Central memory CD8-positive, alpha-beta T cell (primary cell): ENCODE data around the gene R3HDM4.

Experiments
- ATAC-seq: fragments of 150-1000 bp; cut with Tn5 transposase; replicated peaks from 2 replicates; pipeline ENCODE4 v1.10.0; 2022; ENCODE audit warnings: mild to moderate bottlenecking, moderate FRiP score, moderate number of reproducible peaks; ENCODE audit not compliant: poor library complexity, severe bottlenecking; ENCODE audit errors: extremely low read depth
- DNase-seq, 2 donors: peaks; one replicate each; pipeline ENCODE4 v3.0.0; 2021; ENCODE audit warnings: low spot score in 2 of 2
- H3K27ac Mint-ChIP-seq: one replicate; pipeline ENCODE4 v1.8.0; 2022; ENCODE audit warnings: low read depth, mild to moderate bottlenecking, moderate library complexity, mixed read lengths
- H3K27me3 Mint-ChIP-seq: one replicate; pipeline ENCODE4 v1.8.0; 2022; ENCODE audit warnings: mixed read lengths
- H3K36me3 Mint-ChIP-seq: one replicate; pipeline ENCODE4 v1.8.0; 2022; ENCODE audit warnings: mild to moderate bottlenecking, moderate library complexity, mixed read lengths; ENCODE audit not compliant: insufficient read depth
- H3K4me1 Mint-ChIP-seq: one replicate; pipeline ENCODE4 v1.8.0; 2022; ENCODE audit warnings: mixed read lengths
- H3K4me3 Mint-ChIP-seq: one replicate; pipeline ENCODE4 v1.8.0; 2022; ENCODE audit warnings: mild to moderate bottlenecking, moderate library complexity, mixed read lengths
- H3K9me3 Mint-ChIP-seq: one replicate; pipeline ENCODE4 v1.8.0; 2022; ENCODE audit warnings: mixed read lengths

Gene R3HDM4

GRCh38 chr19:953445-954271 is 40.6 kb upstream of the R3HDM4 start:
- DNase-seq (no peak), ATAC-seq (no peak)
- Mint-ChIP-seq H3K4me3 (peak overlapping the region; percentile 79), H3K4me1 (peaks cover 4% of the 10 kb centered on the region), H3K9me3 (no peaks in the 10 kb centered on the region), H3K36me3 (peaks cover 2% of the 10 kb centered on the region), H3K27me3 (no peaks in the 10 kb centered on the region), H3K27ac (peak overlapping the region; percentile 57)

DNA sequence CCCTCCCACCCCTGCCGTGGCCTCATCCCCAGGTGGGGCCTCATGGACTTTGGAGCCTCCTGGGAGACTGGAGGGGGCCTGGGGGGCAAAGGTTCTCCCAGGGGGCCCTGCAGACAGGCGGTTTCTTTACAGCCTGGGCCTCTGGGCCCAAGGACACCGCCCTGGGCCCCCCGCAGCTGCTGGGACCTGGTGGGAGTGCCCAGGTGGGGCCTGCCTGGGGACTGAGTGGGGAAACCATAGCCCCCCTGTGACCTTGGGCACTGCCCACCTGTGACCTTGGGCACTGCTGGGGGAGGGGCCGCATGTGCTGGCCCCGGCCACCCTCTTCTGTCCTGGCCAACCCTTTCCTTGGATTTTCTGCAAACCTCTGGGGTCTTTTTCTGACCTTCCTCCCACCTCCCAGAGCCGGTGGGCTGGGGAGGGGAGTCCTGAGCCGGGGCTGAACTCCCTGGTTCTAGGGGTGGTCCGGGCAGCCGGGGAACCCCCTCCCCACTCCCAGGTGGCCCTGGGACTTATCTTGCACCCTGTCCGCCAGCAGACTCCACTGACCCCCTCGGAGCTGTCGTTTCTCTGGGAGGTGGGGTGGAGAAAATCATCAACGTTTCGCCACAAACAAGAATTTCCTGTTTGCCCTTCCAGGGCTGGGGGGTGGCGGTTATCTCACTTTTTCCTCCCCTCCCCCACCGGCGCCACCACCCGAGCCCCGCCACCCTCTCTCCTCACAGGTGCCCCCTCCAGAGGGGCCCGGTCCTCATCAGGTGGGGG is 39.8 kb upstream of the R3HDM4 start:
- Mint-ChIP-seq H3K9me3 (no peaks in the 10 kb centered on the region), H3K36me3 (peaks cover 2% of the 10 kb centered on the region), H3K4me1 (peaks cover 4% of the 10 kb centered on the region), H3K27ac (peak overlapping the region; percentile 57), H3K4me3 (peak overlapping the region; percentile 79), H3K27me3 (no peaks in the 10 kb centered on the region)
- no peak for DNase-seq
- peak; percentile 19 for ATAC-seq

GRCh38 chr19:952049-952679 is 39.1 kb upstream of the R3HDM4 start:
- DNase-seq: no peak
- Mint-ChIP-seq H3K27me3 (no peaks in the 10 kb centered on the region), H3K36me3 (peaks cover 2% of the 10 kb centered on the region), H3K4me3 (peak overlapping the region; percentile 79), H3K27ac (peak overlapping the region; percentile 69), H3K9me3 (no peaks in the 10 kb centered on the region), H3K4me1 (peaks cover 4% of the 10 kb centered on the region)
- no peak for ATAC-seq

DNA sequence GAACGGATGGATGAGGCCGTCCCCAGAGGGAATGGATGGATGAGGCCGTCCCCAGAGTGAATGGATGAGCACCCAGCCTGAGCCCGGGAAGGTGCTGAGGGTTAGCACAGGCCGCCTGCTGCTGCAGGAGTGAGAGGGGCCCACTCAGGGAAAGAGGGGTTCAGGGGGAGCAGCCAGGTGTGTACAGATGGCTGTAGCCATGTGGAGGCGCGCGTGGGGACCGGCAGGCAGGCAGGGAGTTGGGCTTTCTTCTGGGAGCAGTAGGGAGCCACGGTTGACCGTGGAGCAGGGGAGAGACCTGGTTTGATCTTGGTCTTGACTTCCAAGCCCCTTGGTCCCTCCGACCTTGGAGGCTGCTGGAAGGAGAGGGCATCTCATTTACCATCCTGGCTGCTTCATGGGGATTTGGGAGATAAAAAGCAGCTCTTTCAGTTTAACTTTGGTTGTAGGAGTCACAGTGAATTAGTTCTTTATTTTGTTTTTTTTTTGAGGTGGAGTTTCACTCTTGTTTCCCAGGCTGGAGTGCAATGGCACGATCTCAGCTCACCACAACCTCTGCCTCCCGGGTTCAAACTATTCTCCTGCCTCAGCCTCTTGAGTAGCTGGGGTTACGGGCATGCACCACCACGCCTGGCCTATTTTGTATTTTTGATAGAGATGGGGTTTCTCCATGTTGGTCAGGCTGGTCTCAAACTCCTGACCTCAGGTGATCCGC is 37.5 kb upstream of the R3HDM4 start:
- H3K36me3 Mint-ChIP-seq: peaks cover 2% of the 10 kb centered on the region
- peaks cover 4% of the 10 kb centered on the region for H3K4me1 Mint-ChIP-seq
- DNase-seq (no peak), ATAC-seq (no peak)
- H3K4me3 Mint-ChIP-seq: no peak overlapping the region
- no peaks in the 10 kb centered on the region for H3K27me3 Mint-ChIP-seq
- H3K27ac Mint-ChIP-seq: no peak overlapping the region
- H3K9me3 Mint-ChIP-seq: no peaks in the 10 kb centered on the region

DNA sequence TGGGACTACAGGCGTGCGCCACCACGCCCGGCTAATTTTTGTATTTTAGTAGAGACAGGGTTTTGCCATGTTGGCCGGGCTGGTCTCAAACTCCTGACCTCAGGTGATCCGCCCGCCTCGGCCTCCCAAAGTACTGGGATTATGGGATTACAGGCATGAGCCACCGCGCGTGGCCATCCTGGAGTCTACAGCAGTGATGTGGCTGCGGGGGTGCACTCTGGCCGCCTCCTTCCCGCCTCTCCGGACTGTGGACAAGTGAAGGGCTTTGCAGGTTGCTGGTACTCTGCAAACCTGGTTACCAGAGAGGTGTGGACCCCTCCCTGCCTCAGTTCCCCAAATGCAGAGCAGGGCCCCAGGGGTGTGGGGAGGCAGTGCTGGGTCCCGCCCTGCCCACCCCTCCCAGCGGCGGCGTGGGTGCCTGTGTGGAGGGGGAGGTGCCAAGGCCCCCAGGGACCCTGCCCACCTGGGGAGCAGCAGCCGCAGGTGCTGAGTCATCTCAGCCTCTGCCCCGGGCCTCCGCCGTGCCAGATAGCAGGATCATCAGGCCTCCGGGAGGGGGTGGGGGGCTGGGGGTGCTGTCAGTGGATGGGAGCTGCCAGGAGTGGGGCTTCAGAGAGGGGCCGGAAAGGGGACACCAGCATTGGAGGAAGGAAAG is 36.0 kb upstream of the R3HDM4 start:
- Mint-ChIP-seq H3K9me3 (no peaks in the 10 kb centered on the region), H3K27ac (no peak overlapping the region), H3K27me3 (no peaks in the 10 kb centered on the region), H3K36me3 (peaks cover 4% of the 10 kb centered on the region), H3K4me1 (peaks cover 4% of the 10 kb centered on the region), H3K4me3 (no peak overlapping the region)
- DNase-seq (no peak), ATAC-seq (no peak)

DNA sequence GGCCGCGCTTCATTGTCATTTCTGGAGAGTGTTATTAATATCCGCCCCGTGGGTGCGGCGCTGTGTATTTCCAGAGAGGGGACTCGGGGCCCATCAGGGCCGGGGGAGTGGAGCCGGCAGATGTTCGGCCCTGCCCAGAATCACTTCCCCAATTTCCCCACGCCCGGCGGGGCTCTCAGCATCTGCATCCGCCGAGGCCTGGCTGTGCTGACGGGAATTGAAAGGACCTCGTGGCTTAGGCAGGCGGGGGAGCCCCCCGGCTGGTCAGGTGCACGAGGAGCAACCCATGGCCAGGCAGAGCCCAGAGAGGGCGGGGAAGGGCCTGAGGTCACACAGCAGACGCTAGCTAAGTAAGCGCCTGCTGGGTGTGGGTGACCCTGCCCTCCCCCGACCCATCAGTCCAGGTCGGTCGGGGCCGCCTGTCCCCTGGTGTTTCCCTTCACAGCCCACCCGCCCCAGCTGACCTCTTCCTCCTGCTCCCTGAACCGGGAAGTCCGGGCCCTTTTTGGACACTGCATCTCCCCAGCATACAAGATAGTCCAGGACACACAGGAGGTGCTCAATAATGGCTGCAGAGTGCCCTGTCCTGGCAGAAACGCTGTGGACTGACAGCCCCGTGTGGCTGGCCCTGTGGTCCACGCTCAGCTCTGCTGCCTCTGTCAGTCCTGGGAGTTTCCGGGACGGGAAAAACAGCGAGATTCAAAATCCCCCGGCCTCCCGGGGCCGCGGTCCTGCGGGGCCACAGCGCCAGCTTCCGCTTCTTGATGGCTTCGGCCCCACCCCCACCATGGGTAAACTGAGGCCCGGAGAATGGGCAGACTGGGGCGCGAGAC is 34.9 kb upstream of the R3HDM4 start:
- DNase-seq (peak in 1 of 2 donors; percentile 25), ATAC-seq (peak; percentile 60)

DNA sequence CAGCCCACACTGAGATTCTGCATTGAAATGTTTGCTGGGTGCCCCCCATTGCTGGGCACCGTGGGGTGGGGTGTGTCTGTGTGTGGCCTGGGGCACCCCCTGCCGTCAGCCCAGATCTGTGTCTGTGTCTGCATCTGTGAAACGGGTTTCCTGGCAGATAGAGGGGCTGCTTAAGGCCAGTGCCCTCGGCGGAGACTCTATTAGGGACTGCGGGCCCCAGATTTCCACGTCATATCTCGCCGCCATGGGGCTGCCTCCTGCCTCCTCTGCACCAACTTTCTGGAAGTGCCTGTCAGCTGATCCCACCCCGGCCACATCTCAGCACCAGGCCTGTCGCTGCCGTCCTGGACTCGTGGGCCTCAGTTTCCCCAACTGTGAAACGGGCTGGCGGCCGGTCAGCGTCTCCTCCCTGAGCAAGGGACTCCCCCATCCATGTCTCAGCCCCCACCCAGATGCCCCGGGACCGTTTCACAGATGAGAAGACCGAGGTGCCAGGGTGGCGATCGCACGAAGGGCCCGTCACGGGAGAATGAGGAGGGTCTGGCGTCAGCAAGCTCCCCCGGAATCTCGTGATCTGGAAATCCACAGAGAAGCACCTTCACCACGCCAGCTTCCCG is 34.2 kb upstream of the R3HDM4 start:
- H3K4me1 Mint-ChIP-seq: no peaks in the 10 kb centered on the region
- peaks cover 8% of the 10 kb centered on the region for H3K36me3 Mint-ChIP-seq
- H3K9me3 Mint-ChIP-seq: no peaks in the 10 kb centered on the region
- H3K27ac Mint-ChIP-seq: no peak overlapping the region
- ATAC-seq (no peak), DNase-seq (no peak)
- H3K4me3 Mint-ChIP-seq: no peak overlapping the region
- no peaks in the 10 kb centered on the region for H3K27me3 Mint-ChIP-seq

More for the DNA sequence above, 34.9 kb upstream of the R3HDM4 start:
- Mint-ChIP-seq H3K36me3 (peaks cover 6% of the 10 kb centered on the region), H3K4me1 (peaks cover 1% of the 10 kb centered on the region), H3K4me3 (no peak overlapping the region), H3K27ac (no peak overlapping the region), H3K27me3 (no peaks in the 10 kb centered on the region), H3K9me3 (no peaks in the 10 kb centered on the region)

GRCh38 chr19:945401-946252 is 32.6 kb upstream of the R3HDM4 start:
- no peak for ATAC-seq
- Mint-ChIP-seq H3K4me3 (no peak overlapping the region), H3K36me3 (peaks cover 8% of the 10 kb centered on the region), H3K4me1 (peaks cover 8% of the 10 kb centered on the region), H3K27ac (no peak overlapping the region), H3K27me3 (no peaks in the 10 kb centered on the region), H3K9me3 (no peaks in the 10 kb centered on the region)
- no peak for DNase-seq

DNA sequence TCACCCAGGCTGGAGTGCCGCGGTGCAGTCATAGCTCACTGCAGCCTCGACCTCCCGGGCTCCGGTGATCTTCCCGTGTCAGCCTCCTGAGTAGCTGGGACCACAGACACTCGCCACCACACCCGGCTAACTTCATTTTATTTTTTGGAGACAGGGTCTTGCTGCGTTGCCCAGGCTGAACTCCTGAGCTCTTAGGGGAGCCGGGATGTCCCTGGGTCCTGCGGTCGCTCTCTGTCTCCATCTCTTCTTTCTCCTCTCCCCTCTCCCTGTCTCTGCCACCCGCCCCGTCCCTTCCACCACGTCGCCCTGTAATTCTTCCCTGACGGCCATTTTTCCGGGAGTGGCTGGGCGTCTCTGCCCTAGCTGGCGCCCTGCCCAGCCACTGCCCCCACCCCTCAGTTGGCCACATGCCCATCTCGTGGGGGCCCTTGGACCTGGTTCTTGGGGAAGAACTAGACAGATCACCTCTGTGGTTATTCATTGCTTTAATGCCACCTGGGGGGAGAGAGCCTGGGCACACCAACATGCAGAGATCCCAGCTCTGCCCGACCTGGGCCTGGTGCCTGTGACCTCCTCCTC is 31.7 kb upstream of the R3HDM4 start:
- no peaks in the 10 kb centered on the region for H3K9me3 Mint-ChIP-seq
- peaks cover 11% of the 10 kb centered on the region for H3K36me3 Mint-ChIP-seq
- H3K4me3 Mint-ChIP-seq: no peak overlapping the region
- no peak overlapping the region for H3K27ac Mint-ChIP-seq
- H3K4me1 Mint-ChIP-seq: peaks cover 16% of the 10 kb centered on the region
- no peaks in the 10 kb centered on the region for H3K27me3 Mint-ChIP-seq
- no peak for DNase-seq
- ATAC-seq: no peak

DNA sequence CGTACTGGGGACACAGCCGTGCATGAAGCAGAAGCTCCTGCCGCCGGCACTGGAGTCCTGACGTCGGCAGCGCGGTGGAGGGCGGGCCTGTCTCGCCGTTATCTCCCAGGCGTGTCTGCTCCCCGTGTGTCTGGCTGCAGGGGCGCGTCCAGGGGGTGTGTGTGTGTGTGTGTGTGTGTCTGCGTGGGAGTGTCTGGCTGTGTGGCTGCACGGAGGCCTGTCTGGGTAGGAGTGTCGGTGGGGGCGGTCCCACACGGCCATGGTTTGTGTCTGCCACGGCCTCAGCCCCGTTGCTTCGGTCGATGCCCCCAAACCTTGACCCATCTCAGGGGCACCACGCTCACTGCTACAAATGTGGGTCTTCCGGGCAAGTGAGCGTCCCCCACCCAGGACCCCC is 31.1 kb upstream of the R3HDM4 start:
- no peak for DNase-seq
- Mint-ChIP-seq H3K9me3 (no peaks in the 10 kb centered on the region), H3K4me1 (peaks cover 20% of the 10 kb centered on the region), H3K27me3 (no peaks in the 10 kb centered on the region), H3K4me3 (no peak overlapping the region), H3K36me3 (peaks cover 11% of the 10 kb centered on the region), H3K27ac (no peak overlapping the region)
- ATAC-seq: no peak
